Type B pancreatic cell (in vitro differentiated cells): Measurements from ENCODE around the gene PKNOX2. TPM values are rescaled to one million over a fixed set of nuclear protein-coding genes. Genes with fewer than 3 reads are reported as not detected.

Experiments
- DNase-seq: peaks from one replicate; pipeline ENCODE4 v3.0.0; 2021; ENCODE audit warnings: mixed read lengths; ENCODE audit not compliant: unreplicated experiment; ENCODE audit errors: extremely low spot score
- H3K27ac Mint-ChIP-seq: 2 replicates; pipeline ENCODE4 v1.8.0; 2021; ENCODE audit warnings: mild to moderate bottlenecking, mixed read lengths
- H3K27me3 Mint-ChIP-seq: 2 replicates; pipeline ENCODE4 v1.8.0; 2021; ENCODE audit warnings: mixed read lengths
- H3K36me3 Mint-ChIP-seq: 2 replicates; pipeline ENCODE4 v1.8.0; 2021; ENCODE audit warnings: mixed read lengths
- H3K4me1 Mint-ChIP-seq: one replicate; pipeline ENCODE4 v1.8.0; 2021; ENCODE audit warnings: mixed read lengths; ENCODE audit not compliant: unreplicated experiment
- H3K4me3 Mint-ChIP-seq: 2 replicates; pipeline ENCODE4 v1.8.0; 2021; ENCODE audit warnings: mild to moderate bottlenecking, mixed read lengths
- H3K9me3 Mint-ChIP-seq: 2 replicates; pipeline ENCODE4 v1.8.0; 2021; ENCODE audit warnings: mixed read lengths
- CTCF ChIP-seq: fragments of 200-600 bp; sonication (generic); conservative IDR thresholded peaks from 2 replicates; pipeline ENCODE4 v1.5.0; 2021; ENCODE audit warnings: antibody characterized with exemption, mild to moderate bottlenecking
- total RNA-seq: library from RNA; stranded (reverse); gene quantifications from 2 replicates; pipeline ENCODE4 v1.2.1, GENCODE V29; 2021; ENCODE audit warnings: low replicate concordance

PKNOX2 gene
- total RNA-seq, 1 donor from 2014 or later, result 15.3 TPM

GRCh38 chr11:125401235-125401634 is 236.7 kb downstream of the PKNOX2 start:
- no peak overlapping the region for H3K4me3 Mint-ChIP-seq

DNA sequence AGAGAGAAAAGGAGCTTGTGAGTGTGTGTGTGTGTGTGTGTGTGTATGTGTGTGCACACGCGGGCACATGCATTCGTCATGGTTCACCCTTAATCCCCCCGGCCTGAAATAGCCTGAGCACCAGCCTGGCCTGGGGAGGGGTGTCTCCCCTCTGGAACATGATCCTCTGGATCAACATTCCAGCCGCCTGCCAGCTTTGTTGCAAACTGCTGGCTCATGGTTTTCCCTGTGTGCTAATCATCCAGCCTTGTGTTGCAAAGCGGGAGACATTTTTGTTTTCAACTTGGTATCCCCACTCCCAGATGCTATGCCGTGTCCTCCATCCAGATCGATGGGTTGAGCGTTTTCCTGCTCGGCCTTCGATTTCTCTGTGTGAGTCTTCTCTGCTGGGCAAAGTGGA is 237.2 kb downstream of the PKNOX2 start:
- peaks cover 6% of the 10 kb centered on the region for H3K36me3 Mint-ChIP-seq
- no peak for DNase-seq
- no peaks in the 10 kb centered on the region for H3K9me3 Mint-ChIP-seq
- H3K27ac Mint-ChIP-seq, result peak overlapping the region; percentile 31
- peaks cover 47% of the 10 kb centered on the region for H3K27me3 Mint-ChIP-seq
- H3K4me3 Mint-ChIP-seq, result no peak overlapping the region
- H3K4me1 Mint-ChIP-seq, result peaks cover 29% of the 10 kb centered on the region
- TF ChIP-seq CTCF, result no peak

More at GRCh38 chr11:125401235-125401634, 236.7 kb downstream of the PKNOX2 start:
- peaks cover 43% of the 10 kb centered on the region for H3K27me3 Mint-ChIP-seq
- H3K36me3 Mint-ChIP-seq, result peaks cover 6% of the 10 kb centered on the region
- H3K27ac Mint-ChIP-seq, result peak overlapping the region; percentile 31
- no peak for DNase-seq
- H3K4me1 Mint-ChIP-seq, result peaks cover 29% of the 10 kb centered on the region
- H3K9me3 Mint-ChIP-seq, result no peaks in the 10 kb centered on the region
- no peak for TF ChIP-seq CTCF

GRCh38 chr11:125402435-125402834 is 237.9 kb downstream of the PKNOX2 start:
- DNase-seq, result no peak
- Mint-ChIP-seq H3K9me3 (no peaks in the 10 kb centered on the region), H3K4me3 (no peak overlapping the region), H3K4me1 (peaks cover 29% of the 10 kb centered on the region), H3K27me3 (peaks cover 47% of the 10 kb centered on the region), H3K27ac (no peak overlapping the region), H3K36me3 (peaks cover 6% of the 10 kb centered on the region)
- no peak for TF ChIP-seq CTCF

GRCh38 chr11:125404157-125404810 is 239.7 kb downstream of the PKNOX2 start:
- Mint-ChIP-seq H3K36me3 (peaks cover 2% of the 10 kb centered on the region), H3K4me3 (peak overlapping the region; percentile 55), H3K4me1 (peaks cover 35% of the 10 kb centered on the region), H3K27ac (peak overlapping the region; percentile 39), H3K27me3 (peaks cover 49% of the 10 kb centered on the region), H3K9me3 (no peaks in the 10 kb centered on the region)
- TF ChIP-seq CTCF, result no peak
- DNase-seq, result no peak

- TF ChIP-seq CTCF, result peak; percentile 97
- DNase-seq, result peak; percentile 88
- H3K27me3 Mint-ChIP-seq, result peaks cover 51% of the 10 kb centered on the region
- H3K9me3 Mint-ChIP-seq, result no peaks in the 10 kb centered on the region
- peaks cover 41% of the 10 kb centered on the region for H3K4me1 Mint-ChIP-seq
- peak overlapping the region; percentile 39 for H3K27ac Mint-ChIP-seq
- peak overlapping the region; percentile 55 for H3K4me3 Mint-ChIP-seq
- H3K36me3 Mint-ChIP-seq, result no peaks in the 10 kb centered on the region
Measured at GRCh38 chr11:125404811-125405790, 240.6 kb downstream of the PKNOX2 start.
